Upper lobe of right lung (tissue), 1 donor: ENCODE data around the gene OR52I2. TPM values are rescaled to one million over a fixed set of nuclear protein-coding genes. Genes with fewer than 3 reads are reported as not detected.
A peak's percentile ranks its signal among the peaks of the same experiment; 100 is the strongest.

ENCODE experiments used
- ATAC-seq: fragments of 200-7000 bp; cut with Tn5 transposase; one replicate; pipeline ENCODE4 v1.9.1; 2020; ENCODE audit warnings: mild to moderate bottlenecking, moderate library complexity
- DNase-seq: peaks from one replicate; pipeline ENCODE4 v3.0.0-alpha.2; 2020
- H3K27ac ChIP-seq: fragments of 200-600 bp; one replicate; pipeline ENCODE4 v1.8.0; 2022
- H3K27me3 ChIP-seq: fragments of 200-600 bp; one replicate; pipeline ENCODE4 v1.8.0; 2022; ENCODE audit warnings: mild to moderate bottlenecking
- H3K36me3 ChIP-seq: fragments of 200-600 bp; one replicate; pipeline ENCODE4 v1.8.0; 2022
- H3K4me1 ChIP-seq: fragments of 200-600 bp; one replicate; pipeline ENCODE4 v1.8.0; 2022
- H3K4me3 ChIP-seq: fragments of 200-600 bp; one replicate; pipeline ENCODE4 v1.8.0; 2022; ENCODE audit warnings: mild to moderate bottlenecking
- H3K9me3 ChIP-seq: fragments of 200-600 bp; one replicate; pipeline ENCODE4 v1.8.0; 2022
- CTCF ChIP-seq: fragments of 200-600 bp; IDR thresholded peaks from one replicate; pipeline ENCODE4 v1.8.0; 2022; ENCODE audit warnings: antibody characterized with exemption
- intact Hi-C: fragments of 100-400 bp; cut with DNase I; formaldehyde crosslinking; loops from one replicate; pipeline ENCODE4 v1.11.0; 2022
- long read RNA-seq: library from polyadenylated mRNA; unstranded; transcript quantifications from one replicate; pipeline ENCODE4 v2.0.0, GENCODE V29; 2021
- total RNA-seq: library from RNA; stranded (reverse); fragmentation: NEBNext Ultra II Directional; extraction: Animal tissue kit (Norgen Biotek cat#: 25700); gene quantifications from one replicate; pipeline ENCODE4 v1.2.1, GENCODE V29; 2021
- donor health status: DM: no; HTN: yes; CAD: no; lungs with severe emphysema.

OR52I2 gene
- not detected for total RNA-seq
- long read RNA-seq: 0 reads

- H3K36me3 ChIP-seq: no peaks in the 10 kb centered on the region
- H3K27ac ChIP-seq: no peak within 1 kb of the TSS
- ATAC-seq: no peak
- no peak for DNase-seq
- H3K4me3 ChIP-seq: no peak within 1 kb of the TSS
- H3K9me3 ChIP-seq: no peaks in the 10 kb centered on the region
- no peak for TF ChIP-seq CTCF
- intact Hi-C loops: no loop called here
- H3K4me1 ChIP-seq: no peaks in the 10 kb centered on the region
- peaks cover 5% of the 10 kb centered on the region for H3K27me3 ChIP-seq
These were observed at the start of gene OR52I2 for GRCh38 chr11:4581443-4581842. OR52I2 (plus strand) TSS chr11:4581743.

- Histone ChIP-seq H3K9me3 (no peaks in the 10 kb centered on the region), H3K4me3 (no peak overlapping the region), H3K4me1 (no peaks in the 10 kb centered on the region), H3K36me3 (no peaks in the 10 kb centered on the region), H3K27ac (no peak overlapping the region), H3K27me3 (no peaks in the 10 kb centered on the region)
- intact Hi-C loops: no loop called here
- ATAC-seq (peak; percentile 87), DNase-seq (peak; percentile 70)
- peak; percentile 77 for TF ChIP-seq CTCF
These were observed 41.8 kb upstream of the OR52I2 start for GRCh38 chr11:4539603-4540219.

- Histone ChIP-seq H3K9me3 (no peaks in the 10 kb centered on the region), H3K4me3 (no peak overlapping the region), H3K27ac (no peak overlapping the region), H3K36me3 (no peaks in the 10 kb centered on the region), H3K27me3 (no peaks in the 10 kb centered on the region), H3K4me1 (no peaks in the 10 kb centered on the region)
- intact Hi-C loops: no loop called here
- no peak for ATAC-seq
- DNase-seq: no peak
- no peak for TF ChIP-seq CTCF
These were observed 40.5 kb upstream of the OR52I2 start for GRCh38 chr11:4541071-4541470.

- no peaks in the 10 kb centered on the region for H3K27me3 ChIP-seq
- no peak overlapping the region for H3K4me3 ChIP-seq
- no peak for DNase-seq
- TF ChIP-seq CTCF: no peak
- H3K9me3 ChIP-seq: no peaks in the 10 kb centered on the region
- H3K4me1 ChIP-seq: no peaks in the 10 kb centered on the region
- intact Hi-C loops: no loop called here
- H3K36me3 ChIP-seq: no peaks in the 10 kb centered on the region
- no peak for ATAC-seq
- no peak overlapping the region for H3K27ac ChIP-seq
These were observed 38.0 kb upstream of the OR52I2 start for GRCh38 chr11:4543561-4543960.

GRCh38 chr11:4544891-4545290, 36.7 kb upstream of the OR52I2 start, which contains the start of gene OR52M1:
OR52M1 (plus strand) TSS chr11:4545191; CDS start chr11:4545191, 0 bp downstream.
- Histone ChIP-seq H3K27me3 (no peaks in the 10 kb centered on the region), H3K9me3 (no peaks in the 10 kb centered on the region), H3K4me1 (no peaks in the 10 kb centered on the region), H3K36me3 (no peaks in the 10 kb centered on the region), H3K27ac (no peak within 1 kb of the TSS), H3K4me3 (no peak within 1 kb of the TSS)
- intact Hi-C loops: no loop called here
- ATAC-seq: no peak
- no peak for TF ChIP-seq CTCF
- DNase-seq: no peak

- Histone ChIP-seq H3K27ac (no peak overlapping the region), H3K4me1 (no peaks in the 10 kb centered on the region), H3K9me3 (no peaks in the 10 kb centered on the region), H3K4me3 (no peak overlapping the region), H3K36me3 (no peaks in the 10 kb centered on the region), H3K27me3 (no peaks in the 10 kb centered on the region)
- no peak for ATAC-seq
- TF ChIP-seq CTCF: no peak
- DNase-seq: no peak
- intact Hi-C loops: no loop called here
These were observed 34.7 kb upstream of the OR52I2 start for GRCh38 chr11:4546878-4547277.
